ENCODE measurements around the gene COBL.

DNA sequence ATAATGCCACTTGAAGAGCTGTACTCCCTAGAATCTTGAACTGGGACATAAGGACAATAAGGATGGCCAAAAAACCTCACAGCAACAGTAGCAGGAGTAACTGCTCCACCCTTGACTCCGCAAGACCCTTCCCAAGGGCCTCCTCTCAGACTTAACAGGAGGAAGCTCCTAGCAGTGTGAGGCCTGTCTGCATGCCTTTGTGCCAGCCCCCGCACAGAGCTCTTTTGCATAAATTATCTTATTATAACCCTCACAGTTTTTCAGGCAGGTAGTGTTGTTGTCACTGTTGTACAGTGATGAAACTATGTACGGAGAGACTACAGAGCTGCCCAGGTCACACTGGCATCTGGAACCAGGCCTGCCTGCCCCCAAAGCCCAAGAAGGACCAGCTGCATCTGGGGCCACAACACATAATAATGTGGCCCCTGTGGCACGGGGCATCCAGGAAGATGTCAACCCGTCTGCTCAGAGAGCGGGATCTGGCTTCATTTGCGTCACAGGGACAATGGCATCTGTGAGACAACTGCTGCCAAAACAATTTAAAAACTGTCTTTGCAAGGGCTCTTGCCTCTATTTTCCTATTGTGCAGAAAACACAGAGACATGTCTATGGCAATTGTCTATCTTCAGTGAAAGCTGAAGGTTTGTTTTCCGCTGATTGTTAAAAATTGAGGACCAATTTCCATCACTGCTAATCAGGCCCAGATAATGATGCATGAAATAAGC lies 284.7 kb downstream of the COBL start:
- TF ChIP-seq FOXP1 (CRISPR knock-in tag; IDR thresholded peaks at IDR 0.05) (no peak), NRF1 (conservative IDR thresholded peaks at IDR 0.05 in 1 of 2, IDR thresholded peaks at IDR 0.05 in 1 of 2) (no peak), RAD21 (CRISPR knock-in tag; conservative IDR thresholded peaks at IDR 0.05 in 1 of 2, IDR thresholded peaks at IDR 0.05 in 1 of 2) (no peak), EZH2 (IDR thresholded peaks at IDR 0.05; ENCODE audit: borderline replicate concordance, low read depth, low read length) (no peak), SMC3 (conservative IDR thresholded peaks at IDR 0.05; ENCODE audit: insufficient read depth, low read depth, low read length) (no peak), JUN (IDR thresholded peaks at IDR 0.05; ENCODE audit: borderline replicate concordance, low read depth, low read length) (no peak), JUN (CRISPR knock-in tag; IDR thresholded peaks at IDR 0.05; ENCODE audit: borderline replicate concordance) (no peak), JUNB (CRISPR knock-in tag; conservative IDR thresholded peaks at IDR 0.05) (no peak), MTF1 (CRISPR knock-in tag; IDR thresholded peaks at IDR 0.05; ENCODE audit: borderline replicate concordance) (no peak), POU5F1 (IDR thresholded peaks at IDR 0.05; ENCODE audit: borderline replicate concordance, low read depth, low read length, partially characterized antibody) (no peak), SRF (CRISPR knock-in tag; IDR thresholded peaks at IDR 0.05) (no peak)
- TF ChIP-seq, protein P1, sequence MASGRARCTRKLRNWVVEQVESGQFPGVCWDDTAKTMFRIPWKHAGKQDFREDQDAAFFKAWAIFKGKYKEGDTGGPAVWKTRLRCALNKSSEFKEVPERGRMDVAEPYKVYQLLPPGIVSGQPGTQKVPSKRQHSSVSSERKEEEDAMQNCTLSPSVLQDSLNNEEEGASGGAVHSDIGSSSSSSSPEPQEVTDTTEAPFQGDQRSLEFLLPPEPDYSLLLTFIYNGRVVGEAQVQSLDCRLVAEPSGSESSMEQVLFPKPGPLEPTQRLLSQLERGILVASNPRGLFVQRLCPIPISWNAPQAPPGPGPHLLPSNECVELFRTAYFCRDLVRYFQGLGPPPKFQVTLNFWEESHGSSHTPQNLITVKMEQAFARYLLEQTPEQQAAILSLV (tag; IDR thresholded peaks at IDR 0.05): no peak
- TF ChIP-seq, protein P2, sequence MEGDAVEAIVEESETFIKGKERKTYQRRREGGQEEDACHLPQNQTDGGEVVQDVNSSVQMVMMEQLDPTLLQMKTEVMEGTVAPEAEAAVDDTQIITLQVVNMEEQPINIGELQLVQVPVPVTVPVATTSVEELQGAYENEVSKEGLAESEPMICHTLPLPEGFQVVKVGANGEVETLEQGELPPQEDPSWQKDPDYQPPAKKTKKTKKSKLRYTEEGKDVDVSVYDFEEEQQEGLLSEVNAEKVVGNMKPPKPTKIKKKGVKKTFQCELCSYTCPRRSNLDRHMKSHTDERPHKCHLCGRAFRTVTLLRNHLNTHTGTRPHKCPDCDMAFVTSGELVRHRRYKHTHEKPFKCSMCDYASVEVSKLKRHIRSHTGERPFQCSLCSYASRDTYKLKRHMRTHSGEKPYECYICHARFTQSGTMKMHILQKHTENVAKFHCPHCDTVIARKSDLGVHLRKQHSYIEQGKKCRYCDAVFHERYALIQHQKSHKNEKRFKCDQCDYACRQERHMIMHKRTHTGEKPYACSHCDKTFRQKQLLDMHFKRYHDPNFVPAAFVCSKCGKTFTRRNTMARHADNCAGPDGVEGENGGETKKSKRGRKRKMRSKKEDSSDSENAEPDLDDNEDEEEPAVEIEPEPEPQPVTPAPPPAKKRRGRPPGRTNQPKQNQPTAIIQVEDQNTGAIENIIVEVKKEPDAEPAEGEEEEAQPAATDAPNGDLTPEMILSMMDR (IDR thresholded peaks at IDR 0.05 in 2 of 3, conservative IDR thresholded peaks at IDR 0.05 in 1 of 3; ENCODE audit: insufficient read depth in 2 of 3, low read depth in 1 of 3, low read length in 3 of 3): no peak
- TF ChIP-seq, protein P3, sequence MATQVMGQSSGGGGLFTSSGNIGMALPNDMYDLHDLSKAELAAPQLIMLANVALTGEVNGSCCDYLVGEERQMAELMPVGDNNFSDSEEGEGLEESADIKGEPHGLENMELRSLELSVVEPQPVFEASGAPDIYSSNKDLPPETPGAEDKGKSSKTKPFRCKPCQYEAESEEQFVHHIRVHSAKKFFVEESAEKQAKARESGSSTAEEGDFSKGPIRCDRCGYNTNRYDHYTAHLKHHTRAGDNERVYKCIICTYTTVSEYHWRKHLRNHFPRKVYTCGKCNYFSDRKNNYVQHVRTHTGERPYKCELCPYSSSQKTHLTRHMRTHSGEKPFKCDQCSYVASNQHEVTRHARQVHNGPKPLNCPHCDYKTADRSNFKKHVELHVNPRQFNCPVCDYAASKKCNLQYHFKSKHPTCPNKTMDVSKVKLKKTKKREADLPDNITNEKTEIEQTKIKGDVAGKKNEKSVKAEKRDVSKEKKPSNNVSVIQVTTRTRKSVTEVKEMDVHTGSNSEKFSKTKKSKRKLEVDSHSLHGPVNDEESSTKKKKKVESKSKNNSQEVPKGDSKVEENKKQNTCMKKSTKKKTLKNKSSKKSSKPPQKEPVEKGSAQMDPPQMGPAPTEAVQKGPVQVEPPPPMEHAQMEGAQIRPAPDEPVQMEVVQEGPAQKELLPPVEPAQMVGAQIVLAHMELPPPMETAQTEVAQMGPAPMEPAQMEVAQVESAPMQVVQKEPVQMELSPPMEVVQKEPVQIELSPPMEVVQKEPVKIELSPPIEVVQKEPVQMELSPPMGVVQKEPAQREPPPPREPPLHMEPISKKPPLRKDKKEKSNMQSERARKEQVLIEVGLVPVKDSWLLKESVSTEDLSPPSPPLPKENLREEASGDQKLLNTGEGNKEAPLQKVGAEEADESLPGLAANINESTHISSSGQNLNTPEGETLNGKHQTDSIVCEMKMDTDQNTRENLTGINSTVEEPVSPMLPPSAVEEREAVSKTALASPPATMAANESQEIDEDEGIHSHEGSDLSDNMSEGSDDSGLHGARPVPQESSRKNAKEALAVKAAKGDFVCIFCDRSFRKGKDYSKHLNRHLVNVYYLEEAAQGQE (IDR thresholded peaks at IDR 0.05; ENCODE audit: borderline replicate concordance): no peak
- TF ChIP-seq, protein P3 (CRISPR knock-in tag; IDR thresholded peaks at IDR 0.05; ENCODE audit: low read depth): no peak
